ENCODE measurements around the gene GSTT4. TPM values are rescaled to one million over a fixed set of nuclear protein-coding genes. Genes with fewer than 3 reads are reported as not detected.

Gene GSTT4
- polyA plus RNA-seq, 1 donor from 2014 or later: not detected

- Histone ChIP-seq H3K27me3 (ENCODE audit: insufficient read depth, low read depth, low read length) (no peaks in the 10 kb centered on the region), H3K27ac (ENCODE audit: low read length) (no peak overlapping the region), H2AFZ (ENCODE audit: low read depth, low read length) (no peak overlapping the region), H4K20me1 (ENCODE audit: insufficient read depth) (no peaks in the 10 kb centered on the region), H3K36me3 (ENCODE audit: insufficient read depth, low read length) (no peaks in the 10 kb centered on the region), H3K4me3 (ENCODE audit: low read length) (no peak overlapping the region), H3K9me2 (ENCODE audit: insufficient read depth, low read length) (no peaks in the 10 kb centered on the region), H3K9me3 (ENCODE audit: low read length) (no peaks in the 10 kb centered on the region), H3K4me2 (ENCODE audit: low read length) (no peak overlapping the region), H3F3A (ENCODE audit: insufficient read depth, low read length, poor library complexity, severe bottlenecking) (no peaks in the 10 kb centered on the region), H3K79me2 (replicated peaks; ENCODE audit: insufficient read depth, low read length) (no peaks in the 10 kb centered on the region), H3K9ac (ENCODE audit: low read length) (no peak overlapping the region)
- TF ChIP-seq SMC3 (conservative IDR thresholded peaks at IDR 0.05; ENCODE audit: poor library complexity): no peak
Observed at GRCh38 chr22:24039046-24039445, 33.8 kb upstream of the GSTT4 start.

DNA sequence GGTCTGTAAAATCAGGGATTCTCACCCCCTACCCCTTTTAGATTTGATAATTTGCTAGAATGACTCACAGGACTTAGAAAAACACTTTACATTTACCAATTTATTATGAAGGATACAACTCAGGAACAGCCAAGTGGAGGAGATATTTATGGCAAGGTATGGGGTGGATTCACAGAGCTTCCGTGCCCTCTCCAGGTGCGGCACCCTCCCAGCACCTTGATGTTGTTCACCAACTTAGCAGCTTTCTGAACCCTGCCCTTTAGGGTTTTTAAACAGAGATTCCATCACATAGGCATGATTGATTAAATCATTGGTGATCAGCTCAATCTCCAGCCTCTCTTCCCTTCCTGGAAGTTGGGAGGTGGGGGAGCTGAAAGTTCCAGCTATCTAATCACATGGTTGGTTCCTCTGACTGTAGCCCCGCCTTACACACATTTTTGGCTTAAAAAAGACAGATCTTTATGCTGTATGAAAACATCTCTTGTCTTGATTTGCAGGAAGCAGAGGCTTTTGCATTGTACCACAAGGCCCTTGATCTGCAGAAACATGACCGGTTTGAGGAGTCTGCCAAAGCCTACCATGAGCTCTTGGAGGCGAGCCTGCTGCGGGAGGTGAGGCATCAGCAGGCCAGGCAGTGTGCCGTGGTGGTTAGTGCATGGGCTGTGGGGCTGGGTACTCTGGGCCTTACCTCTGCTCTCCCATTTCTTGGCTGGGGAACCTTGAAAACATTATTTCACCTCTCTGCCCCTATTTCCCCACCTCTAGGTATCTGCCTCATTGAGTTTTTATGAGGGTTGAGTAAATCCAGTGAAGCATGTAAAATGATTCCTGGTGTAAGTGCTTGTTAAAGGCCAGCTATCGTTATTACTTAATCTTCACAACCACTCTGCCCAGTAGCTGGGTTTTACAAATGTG lies 32.9 kb upstream of the GSTT4 start:
- TF ChIP-seq MXI1 (conservative IDR thresholded peaks at IDR 0.05; ENCODE audit: poor library complexity, severe bottlenecking): no peak
- no peak for TF ChIP-seq EZH2 (IDR thresholded peaks at IDR 0.05; ENCODE audit: borderline replicate concordance, insufficient read depth, low read length, poor library complexity, severe bottlenecking)
- TF ChIP-seq POLR2AphosphoS5 (IDR thresholded peaks at IDR 0.05): no peak
- no peak for TF ChIP-seq RAD21 (conservative IDR thresholded peaks at IDR 0.05)
- TF ChIP-seq SMC3 (conservative IDR thresholded peaks at IDR 0.05; ENCODE audit: poor library complexity): no peak
- TF ChIP-seq TAF1 (IDR thresholded peaks at IDR 0.05; ENCODE audit: low read depth): no peak
- TF ChIP-seq REST (IDR thresholded peaks at IDR 0.05; ENCODE audit: borderline replicate concordance): no peak
- no peak for TF ChIP-seq CTCF (IDR thresholded peaks at IDR 0.05; ENCODE audit: poor library complexity, severe bottlenecking)
- TF ChIP-seq EP300 (conservative IDR thresholded peaks at IDR 0.05; ENCODE audit: poor library complexity, severe bottlenecking): no peak
- Histone ChIP-seq H3K36me3 (ENCODE audit: insufficient read depth, low read length) (no peaks in the 10 kb centered on the region), H2AFZ (ENCODE audit: low read depth, low read length) (no peak overlapping the region)

More for the DNA sequence above, 32.9 kb upstream of the GSTT4 start:
- no peak overlapping the region for H3K27ac ChIP-seq (ENCODE audit: low read length)
- H4K20me1 ChIP-seq (ENCODE audit: insufficient read depth): no peaks in the 10 kb centered on the region
- H3K4me2 ChIP-seq (ENCODE audit: low read length): no peak overlapping the region
- H3K79me2 ChIP-seq (replicated peaks; ENCODE audit: insufficient read depth, low read length): no peaks in the 10 kb centered on the region
- no peaks in the 10 kb centered on the region for H3K9me2 ChIP-seq (ENCODE audit: insufficient read depth, low read length)
- H3F3A ChIP-seq (ENCODE audit: insufficient read depth, low read length, poor library complexity, severe bottlenecking): no peaks in the 10 kb centered on the region
- no peaks in the 10 kb centered on the region for H3K27me3 ChIP-seq (ENCODE audit: insufficient read depth, low read depth, low read length)
- no peaks in the 10 kb centered on the region for H3K9me3 ChIP-seq (ENCODE audit: low read length)
- H3K9ac ChIP-seq (ENCODE audit: low read length): no peak overlapping the region
- H3K4me3 ChIP-seq (ENCODE audit: low read length): no peak overlapping the region
